ENCODE data around the gene A1CF. TPM values are rescaled to one million over a fixed set of nuclear protein-coding genes. Genes with fewer than 3 reads are reported as not detected.

Gene A1CF
- polyA plus RNA-seq, 1 experiment, result not detected

DNA sequence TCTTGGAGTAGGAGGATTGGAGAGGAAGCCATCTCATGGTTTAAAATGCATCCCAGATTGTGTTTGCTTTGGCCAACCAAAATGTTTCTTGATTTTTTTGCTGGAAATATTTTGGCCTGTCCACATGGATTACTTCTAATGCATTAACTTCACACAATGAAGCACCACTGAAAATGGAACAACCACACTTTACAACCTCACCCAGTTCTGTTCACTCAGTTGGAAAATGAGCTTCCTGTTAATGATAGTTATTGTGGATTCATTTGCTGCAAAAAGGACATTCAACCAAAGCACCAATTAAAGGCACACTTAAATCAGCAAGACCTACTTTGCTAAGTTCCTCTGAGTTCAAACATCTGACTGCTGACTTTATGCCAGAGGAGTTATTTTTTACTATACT, 11.3 kb upstream of the A1CF start:
- no peaks in the 10 kb centered on the region for H3K36me3 ChIP-seq (ENCODE audit: control insufficient read depth, insufficient read depth, low read length)
- CTCF ChIA-PET, result interaction anchor here (1.0 kb wide), 1 partner anchor 21 kb away, joined by 3 read pairs; no protein-coding TSS in a partner anchor
- TF ChIP-seq, protein P1, sequence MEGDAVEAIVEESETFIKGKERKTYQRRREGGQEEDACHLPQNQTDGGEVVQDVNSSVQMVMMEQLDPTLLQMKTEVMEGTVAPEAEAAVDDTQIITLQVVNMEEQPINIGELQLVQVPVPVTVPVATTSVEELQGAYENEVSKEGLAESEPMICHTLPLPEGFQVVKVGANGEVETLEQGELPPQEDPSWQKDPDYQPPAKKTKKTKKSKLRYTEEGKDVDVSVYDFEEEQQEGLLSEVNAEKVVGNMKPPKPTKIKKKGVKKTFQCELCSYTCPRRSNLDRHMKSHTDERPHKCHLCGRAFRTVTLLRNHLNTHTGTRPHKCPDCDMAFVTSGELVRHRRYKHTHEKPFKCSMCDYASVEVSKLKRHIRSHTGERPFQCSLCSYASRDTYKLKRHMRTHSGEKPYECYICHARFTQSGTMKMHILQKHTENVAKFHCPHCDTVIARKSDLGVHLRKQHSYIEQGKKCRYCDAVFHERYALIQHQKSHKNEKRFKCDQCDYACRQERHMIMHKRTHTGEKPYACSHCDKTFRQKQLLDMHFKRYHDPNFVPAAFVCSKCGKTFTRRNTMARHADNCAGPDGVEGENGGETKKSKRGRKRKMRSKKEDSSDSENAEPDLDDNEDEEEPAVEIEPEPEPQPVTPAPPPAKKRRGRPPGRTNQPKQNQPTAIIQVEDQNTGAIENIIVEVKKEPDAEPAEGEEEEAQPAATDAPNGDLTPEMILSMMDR (IDR thresholded peaks at IDR 0.05; ENCODE audit: insufficient read depth, low read depth, low read length), result no peak
- H3K4me3 ChIP-seq (ENCODE audit: low read depth, low read length), result no peak overlapping the region
- POLR2A ChIA-PET, result no interaction called here
- no peaks in the 10 kb centered on the region for H3K27me3 ChIP-seq (ENCODE audit: control insufficient read depth, insufficient read depth, low read length)
- no peak for DNase-seq (ENCODE audit: low read depth)

DNA sequence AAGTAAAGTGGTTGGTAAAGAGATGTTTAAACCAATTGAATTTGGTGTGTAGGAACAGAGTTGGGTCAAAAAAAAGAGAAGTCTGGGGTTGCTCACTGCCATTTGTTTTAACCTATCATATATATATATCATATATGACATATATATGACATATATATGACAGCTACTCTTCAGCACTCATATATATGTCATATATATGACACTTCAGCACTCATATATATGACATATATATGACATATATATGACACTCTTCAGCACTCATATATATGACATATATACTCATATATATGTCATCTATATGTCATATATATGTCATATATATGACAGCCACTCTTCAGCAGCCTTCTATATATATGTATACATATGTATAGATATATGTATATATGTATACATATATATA, 8.9 kb upstream of the A1CF start:
- CTCF ChIA-PET, result interaction anchor here (0.7 kb wide), 1 partner anchor 27 kb away, joined by 5 read pairs; no protein-coding TSS in a partner anchor

DNA sequence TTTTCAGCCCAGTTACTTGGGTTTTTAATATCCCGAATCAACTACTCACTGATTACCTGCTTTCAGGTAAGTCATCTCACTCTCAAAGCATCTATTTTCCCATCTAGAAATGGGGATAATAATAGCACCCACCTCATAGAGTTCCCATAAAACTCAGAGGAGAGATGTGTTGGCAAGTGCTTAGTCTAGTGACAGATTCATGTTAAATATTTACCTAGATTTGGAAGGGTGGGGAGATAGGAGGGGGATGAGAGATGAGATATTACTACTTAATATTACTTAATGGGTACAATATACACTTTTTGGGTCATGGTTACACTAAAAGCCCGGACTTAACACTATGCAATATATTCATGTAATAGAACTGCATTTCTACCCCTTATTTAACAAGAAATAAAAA, 7.0 kb upstream of the A1CF start:
- TF ChIP-seq, protein P1 (IDR thresholded peaks at IDR 0.05; ENCODE audit: insufficient read depth, low read depth, low read length), result no peak
- no peak for DNase-seq (ENCODE audit: low read depth)
- Histone ChIP-seq H3K27me3 (ENCODE audit: control insufficient read depth, insufficient read depth, low read length) (no peaks in the 10 kb centered on the region), H3K4me3 (ENCODE audit: low read depth, low read length) (no peak overlapping the region), H3K36me3 (ENCODE audit: control insufficient read depth, insufficient read depth, low read length) (no peaks in the 10 kb centered on the region)
- ChIA-PET CTCF (no interaction called here), POLR2A (no interaction called here)

More for the DNA sequence above, 8.9 kb upstream of the A1CF start:
- no peaks in the 10 kb centered on the region for H3K36me3 ChIP-seq (ENCODE audit: control insufficient read depth, insufficient read depth, low read length)
- H3K4me3 ChIP-seq (ENCODE audit: low read depth, low read length), result no peak overlapping the region
- POLR2A ChIA-PET, result no interaction called here
- TF ChIP-seq, protein P1 (IDR thresholded peaks at IDR 0.05; ENCODE audit: insufficient read depth, low read depth, low read length), result no peak
- no peak for DNase-seq (ENCODE audit: low read depth)
- no peaks in the 10 kb centered on the region for H3K27me3 ChIP-seq (ENCODE audit: control insufficient read depth, insufficient read depth, low read length)

DNA sequence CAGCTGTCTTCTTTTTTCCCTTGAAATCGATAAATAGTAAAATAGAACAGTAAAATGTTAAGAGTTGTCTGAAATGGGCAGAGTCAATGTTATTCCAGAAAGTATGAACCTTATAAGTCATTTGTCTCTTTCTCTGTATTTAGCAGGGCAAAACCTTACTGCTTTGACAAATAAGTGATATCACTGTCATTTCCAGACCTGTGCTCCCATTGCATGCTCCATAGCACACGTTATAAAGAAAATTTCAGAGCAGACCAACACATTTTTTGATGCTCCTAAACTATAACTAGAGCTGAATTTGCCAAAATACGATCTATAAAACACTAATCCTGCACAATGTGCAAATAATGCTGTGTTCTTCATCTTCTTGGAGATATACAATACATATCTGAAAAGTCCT, 1.1 kb downstream of the A1CF start:
- CTCF ChIA-PET, result no interaction called here
- DNase-seq (ENCODE audit: low read depth), result no peak
- no peaks in the 10 kb centered on the region for H3K27me3 ChIP-seq (ENCODE audit: control insufficient read depth, insufficient read depth, low read length)
- POLR2A ChIA-PET, result no interaction called here
- no peak overlapping the region for H3K4me3 ChIP-seq (ENCODE audit: low read depth, low read length)
- H3K36me3 ChIP-seq (ENCODE audit: control insufficient read depth, insufficient read depth, low read length), result no peaks in the 10 kb centered on the region
- TF ChIP-seq, protein P1 (IDR thresholded peaks at IDR 0.05; ENCODE audit: insufficient read depth, low read depth, low read length), result no peak

DNA sequence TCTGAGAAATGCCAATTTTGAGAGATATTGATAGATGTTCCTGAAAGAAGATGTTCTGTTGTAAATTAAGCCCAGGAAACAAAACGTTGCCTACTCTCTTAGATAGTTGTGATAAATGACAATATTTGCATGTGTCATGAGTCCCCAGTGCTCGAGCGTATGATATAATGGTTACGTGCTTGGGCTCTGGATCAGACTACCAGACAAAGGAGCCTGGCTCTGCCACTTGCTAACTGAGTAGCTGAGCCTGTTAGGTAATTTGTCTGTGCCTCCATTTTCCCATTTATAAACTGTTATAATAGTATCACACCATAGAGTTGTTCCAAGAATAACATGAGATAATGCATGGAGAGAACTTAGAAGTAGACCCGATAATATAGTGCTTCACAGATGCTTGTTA, 1.8 kb downstream of the A1CF start:
- Histone ChIP-seq H3K4me3 (ENCODE audit: low read depth, low read length) (no peak overlapping the region), H3K27me3 (ENCODE audit: control insufficient read depth, insufficient read depth, low read length) (no peaks in the 10 kb centered on the region), H3K36me3 (ENCODE audit: control insufficient read depth, insufficient read depth, low read length) (no peaks in the 10 kb centered on the region)
- ChIA-PET POLR2A (no interaction called here), CTCF (no interaction called here)
- DNase-seq (ENCODE audit: low read depth), result no peak
- TF ChIP-seq, protein P1 (IDR thresholded peaks at IDR 0.05; ENCODE audit: insufficient read depth, low read depth, low read length), result no peak

Data from BJ (cell line).